CD4-positive, alpha-beta T cell treated with Interleukin-1 beta for 1 hour (primary cell): ENCODE data around the gene DNAJC12.
"Not testable (repeated sequence)": the region's sequence is repeated elsewhere in the genome, so short reads cannot be mapped to it uniquely, and the experiment has no call there.

Source experiments
- DNase-seq, 2 donors: peaks; one replicate each; pipeline ENCODE4 v3.0.0-alpha.2; 2020 to 2022

Gene DNAJC12

DNA sequence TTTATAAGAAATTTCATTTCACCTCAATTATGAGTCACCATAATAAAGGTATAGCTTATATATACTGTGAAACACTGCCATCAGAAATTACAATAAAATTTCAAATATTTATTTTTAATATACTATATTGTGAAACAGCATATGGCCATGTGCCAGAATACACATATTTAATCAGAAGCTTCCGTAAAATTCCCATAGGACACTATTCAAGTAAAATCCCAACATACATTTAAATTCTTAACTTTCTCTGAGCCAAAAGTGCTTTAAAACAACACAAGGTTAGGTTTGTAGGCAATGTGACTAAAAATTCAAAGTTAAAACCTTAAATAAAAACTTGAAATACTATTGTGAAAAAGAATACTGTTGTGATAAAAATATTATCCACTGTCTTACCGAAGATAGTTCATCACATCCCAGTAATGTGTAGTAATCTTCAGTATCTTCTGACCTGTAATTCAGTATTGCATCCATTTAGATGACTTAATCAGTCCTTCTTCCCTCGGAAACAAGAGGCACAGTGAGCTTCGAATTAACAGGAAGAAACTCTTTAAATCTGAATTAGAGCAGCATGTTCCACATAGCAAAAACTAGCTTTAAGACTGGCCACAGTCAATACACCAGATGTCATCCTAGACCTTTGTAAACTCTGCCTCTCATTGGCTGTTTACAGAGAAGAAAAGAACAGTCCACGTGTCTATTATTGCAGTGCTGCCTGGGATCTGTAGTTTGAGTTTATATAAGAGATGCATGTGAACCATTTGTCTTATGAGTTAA, at the start of gene DNAJC12:
DNAJC12 (minus strand) TSS at position 648 of the 774 bp plus-strand sequence; CDS start at position 471, 177 bp downstream.
- DNase-seq: peak in 1 of 2 donors; percentile 32

DNA sequence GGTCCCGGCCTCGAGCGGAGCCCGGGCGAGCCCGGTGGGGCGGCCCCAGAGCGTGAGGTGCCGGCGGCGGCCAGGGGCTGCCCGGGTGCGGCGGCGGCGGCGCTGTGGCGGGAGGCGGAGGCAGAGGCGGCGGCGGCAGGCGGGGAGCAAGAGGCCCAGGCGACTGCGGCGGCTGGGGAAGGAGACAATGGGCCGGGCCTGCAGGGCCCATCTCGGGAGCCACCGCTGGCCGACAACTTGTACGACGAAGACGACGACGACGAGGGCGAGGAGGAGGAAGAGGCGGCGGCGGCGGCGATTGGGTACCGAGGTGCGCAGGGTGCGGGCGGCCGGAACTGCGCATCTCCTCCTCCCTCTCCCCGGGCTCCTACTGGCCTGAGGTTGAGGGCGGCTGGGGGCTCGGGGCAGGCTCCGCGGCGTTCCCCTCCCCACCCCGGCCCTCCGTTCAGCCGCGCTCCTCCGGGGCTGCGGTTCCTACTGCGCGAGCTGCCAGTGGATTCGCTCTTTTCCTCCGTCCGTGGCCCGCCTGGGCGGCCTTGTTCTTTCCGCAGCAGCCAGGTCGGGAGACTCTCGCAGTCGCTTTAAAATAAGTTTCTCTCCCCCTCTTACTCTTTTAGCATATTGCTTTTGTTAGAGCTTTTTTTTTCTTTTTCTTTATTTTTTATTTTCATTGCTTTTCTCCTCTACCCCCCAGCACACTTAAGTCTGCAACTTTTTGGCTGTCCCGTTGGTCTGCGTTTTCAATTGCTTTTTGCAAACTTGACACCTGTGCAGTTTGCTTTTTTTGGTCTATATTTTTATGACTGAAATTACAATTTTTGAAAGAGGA, 47.1 kb upstream of the DNAJC12 start:
- peak; percentile 79 to 80 for DNase-seq

DNA sequence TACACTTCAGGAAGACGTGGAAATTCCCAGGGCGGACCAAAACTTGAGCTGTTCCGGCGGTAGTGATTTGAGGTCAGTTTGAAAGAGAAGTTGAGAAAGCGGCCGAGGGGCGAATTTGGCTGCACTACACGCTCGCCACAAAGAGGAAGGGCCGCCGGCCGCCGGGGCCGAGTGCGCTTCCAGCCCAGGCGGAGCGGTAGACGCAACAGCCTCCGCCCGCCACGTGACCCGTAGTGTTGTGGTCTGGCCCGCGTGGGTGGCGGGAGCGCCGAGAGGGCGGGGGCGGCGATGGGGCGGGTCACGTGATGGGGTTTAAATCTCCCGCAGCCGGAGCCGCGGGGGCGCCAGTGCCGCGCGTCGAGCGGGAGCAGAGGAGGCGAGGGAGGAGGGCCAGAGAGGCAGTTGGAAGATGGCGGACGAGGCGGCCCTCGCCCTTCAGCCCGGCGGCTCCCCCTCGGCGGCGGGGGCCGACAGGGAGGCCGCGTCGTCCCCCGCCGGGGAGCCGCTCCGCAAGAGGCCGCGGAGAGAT, 46.4 kb upstream of the DNAJC12 start, which contains the start of gene SIRT1:
SIRT1 (plus strand) TSS at position 344 of the 529 bp plus-strand sequence; CDS start at position 410, 66 bp downstream.
- DNase-seq: peak; percentile 95

DNA sequence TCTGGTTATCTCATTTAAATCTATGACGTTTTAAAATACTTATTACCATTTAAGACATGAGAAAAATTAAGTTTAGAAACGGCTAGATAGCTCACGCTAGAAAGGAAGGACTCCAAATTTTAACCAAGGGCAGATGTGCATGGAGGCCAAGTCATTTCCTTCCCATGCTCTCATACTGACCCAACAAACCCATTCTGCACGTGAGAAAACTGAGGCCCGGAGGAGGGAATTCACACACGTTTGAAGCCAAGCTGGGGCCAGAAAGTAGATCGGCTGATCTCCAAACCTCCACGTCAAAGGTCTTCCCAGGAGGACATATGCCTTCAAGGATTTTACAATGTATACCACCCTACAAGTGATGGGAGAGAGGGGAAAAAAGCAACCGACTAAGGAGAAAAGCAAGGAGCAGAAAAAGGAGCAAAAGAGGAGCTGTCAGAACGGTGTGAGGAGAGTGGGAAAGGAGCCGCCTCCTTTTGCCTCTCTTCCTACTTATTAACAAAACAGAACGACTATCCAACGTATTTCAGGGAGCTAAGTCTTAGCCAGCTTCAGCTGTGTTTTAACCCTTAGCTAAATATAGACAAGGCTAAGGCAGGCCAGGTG, 45.8 kb upstream of the DNAJC12 start:
- DNase-seq: no peak

DNA sequence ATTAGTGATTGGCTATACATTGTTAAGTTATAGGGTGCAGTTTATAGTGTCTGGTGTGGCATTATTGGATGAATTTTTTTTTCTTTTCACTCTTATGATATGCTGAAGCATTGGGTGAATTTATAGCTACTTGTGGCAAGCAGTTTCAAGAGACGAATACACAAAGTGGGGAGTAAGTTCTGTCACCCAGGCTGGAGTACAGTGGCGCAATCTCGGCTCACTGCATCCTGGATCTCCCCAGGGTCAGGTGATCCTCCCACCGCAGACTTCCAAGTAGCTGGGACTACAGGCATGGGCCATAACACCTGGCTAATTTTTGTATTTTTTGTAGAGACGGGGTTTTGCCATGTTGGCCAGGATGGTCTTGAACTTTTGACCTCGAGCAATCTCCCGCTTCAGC, 40.1 kb upstream of the DNAJC12 start:
- no peak for DNase-seq

DNA sequence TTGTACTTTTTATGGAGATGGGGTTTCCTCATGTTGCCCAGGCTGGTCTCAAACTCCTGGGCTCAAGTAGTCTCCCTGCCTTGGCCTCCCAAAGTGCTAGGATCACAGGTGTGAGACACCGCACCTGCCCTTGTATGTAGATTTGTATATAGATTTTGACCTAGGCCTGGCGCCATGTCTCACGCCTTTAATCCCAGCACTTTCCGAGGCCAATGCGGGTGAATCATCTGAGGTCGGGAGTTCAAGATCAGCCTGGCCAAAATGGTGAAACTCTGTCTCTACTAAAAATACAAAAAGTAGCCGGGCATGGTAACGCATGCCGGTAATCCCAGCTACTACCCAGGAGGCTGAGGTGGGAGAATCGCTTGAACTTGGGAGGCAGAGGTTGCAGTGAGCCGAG, 39.4 kb upstream of the DNAJC12 start:
- not testable (repeated sequence) for DNase-seq

DNA sequence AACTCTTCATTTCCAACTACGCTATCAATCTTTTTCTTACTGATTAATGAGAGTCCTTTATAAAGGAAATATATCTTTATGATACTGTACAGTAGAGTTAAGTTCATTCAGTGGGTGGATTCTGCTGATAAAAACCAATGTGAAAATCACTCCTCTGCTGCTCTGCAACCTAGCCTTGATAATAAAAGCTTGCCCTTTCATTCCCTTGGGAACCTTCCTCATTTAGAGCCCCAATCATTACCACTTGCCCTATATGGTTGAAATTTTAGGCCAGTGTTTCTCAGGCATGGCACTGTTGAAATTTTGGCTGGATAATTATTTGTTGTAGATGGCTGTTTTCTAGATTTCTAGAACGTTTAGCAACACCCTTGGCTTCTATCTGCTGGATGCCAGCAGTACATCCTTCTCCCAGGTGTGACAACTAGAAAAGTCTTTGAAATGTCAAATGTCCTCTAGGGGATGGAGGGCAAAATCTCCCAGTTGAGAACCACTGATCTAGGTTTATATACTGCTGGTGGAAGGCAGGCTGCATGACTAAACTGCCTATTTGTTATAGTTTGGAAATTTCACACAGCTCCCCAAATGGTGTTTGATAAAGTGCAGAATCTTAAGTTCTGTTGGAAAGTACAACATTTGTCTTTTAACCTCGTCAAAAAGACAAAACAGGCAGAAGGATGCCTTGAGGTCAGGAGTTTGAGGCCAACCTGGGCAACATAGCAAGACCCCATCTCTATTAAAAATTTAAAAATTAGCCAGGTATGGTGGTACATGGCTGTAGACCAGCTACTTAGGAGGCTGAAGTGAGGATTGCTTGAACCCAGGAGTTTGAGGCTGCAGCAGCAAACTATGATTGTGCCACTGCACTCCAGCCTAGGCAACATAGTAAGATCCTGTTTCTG, 37.6 kb upstream of the DNAJC12 start:
- DNase-seq: no peak

DNA sequence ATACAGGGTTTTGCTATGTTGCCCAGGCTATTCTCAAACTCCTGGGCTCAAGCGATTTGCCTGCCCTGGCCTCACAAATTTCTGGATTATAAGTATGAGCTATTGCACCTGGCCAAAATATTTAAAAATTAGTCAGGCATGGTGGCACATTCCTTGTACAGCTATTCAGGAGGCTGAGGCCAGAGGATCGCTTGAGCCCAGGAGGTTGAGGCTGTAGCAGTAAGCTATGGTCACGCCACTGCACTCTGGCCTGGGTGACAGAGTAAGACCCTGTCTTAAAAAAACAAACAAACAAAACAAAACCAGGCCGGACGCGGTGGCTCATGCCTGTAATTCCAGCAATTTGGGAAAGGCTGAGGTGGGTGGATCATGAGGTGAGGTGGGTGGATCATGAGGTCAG, 32.0 kb upstream of the DNAJC12 start:
- DNase-seq: no peak

DNA sequence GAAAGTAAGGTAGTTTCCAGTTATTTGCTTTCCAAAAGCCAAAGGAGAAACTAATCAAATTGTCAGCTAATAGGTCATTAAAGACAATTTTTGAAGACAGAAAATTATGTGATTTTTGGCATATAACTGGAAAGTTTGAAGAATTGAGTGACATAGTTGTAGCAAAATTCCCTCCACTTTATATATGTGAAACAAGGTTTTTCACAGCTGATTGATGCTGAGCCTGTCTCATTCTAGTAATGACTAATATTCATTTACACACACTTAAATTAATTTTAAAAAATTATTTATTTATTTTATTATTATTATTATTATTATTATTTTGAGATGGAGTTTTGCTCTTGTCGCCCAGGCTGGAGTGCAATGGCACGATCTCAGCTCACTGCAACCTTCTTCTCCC, 30.1 kb upstream of the DNAJC12 start:
- no peak for DNase-seq

DNA sequence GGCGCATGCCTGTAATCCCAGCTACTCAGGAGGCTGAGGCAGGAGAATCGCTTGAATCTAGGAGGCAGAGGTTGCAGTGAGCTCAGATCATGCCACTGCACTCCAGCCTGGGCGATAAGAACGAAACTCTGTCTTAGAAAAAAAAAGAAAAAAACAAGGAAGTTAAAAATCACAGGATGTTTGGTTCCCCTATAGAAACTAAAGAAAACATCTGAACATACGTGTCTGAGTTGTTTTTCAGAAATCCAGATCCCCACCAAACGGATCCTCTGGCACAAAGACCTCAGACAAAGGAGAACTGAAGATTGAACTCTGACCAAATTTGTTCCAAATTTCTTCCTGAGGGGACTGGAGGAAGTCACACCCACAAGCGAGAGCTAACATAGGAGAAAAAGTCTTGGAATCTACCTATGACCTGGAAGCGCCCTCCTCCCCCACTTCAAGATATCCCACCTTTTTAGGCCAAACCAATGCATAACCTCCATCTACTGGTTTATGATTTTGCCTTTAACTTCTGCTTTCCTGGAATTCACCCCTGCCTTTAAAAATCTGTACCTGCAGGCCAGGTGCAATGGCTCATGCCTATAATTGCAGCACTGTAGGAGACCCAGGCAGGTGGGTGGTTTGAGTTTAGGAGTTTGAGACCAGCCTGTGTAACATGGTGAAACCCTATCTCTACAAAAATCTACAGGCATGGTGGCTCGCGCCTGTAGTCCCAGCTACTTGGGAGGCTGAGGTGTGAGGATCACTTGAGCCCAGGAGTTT, 26.8 kb upstream of the DNAJC12 start:
- DNase-seq: no peak

DNA sequence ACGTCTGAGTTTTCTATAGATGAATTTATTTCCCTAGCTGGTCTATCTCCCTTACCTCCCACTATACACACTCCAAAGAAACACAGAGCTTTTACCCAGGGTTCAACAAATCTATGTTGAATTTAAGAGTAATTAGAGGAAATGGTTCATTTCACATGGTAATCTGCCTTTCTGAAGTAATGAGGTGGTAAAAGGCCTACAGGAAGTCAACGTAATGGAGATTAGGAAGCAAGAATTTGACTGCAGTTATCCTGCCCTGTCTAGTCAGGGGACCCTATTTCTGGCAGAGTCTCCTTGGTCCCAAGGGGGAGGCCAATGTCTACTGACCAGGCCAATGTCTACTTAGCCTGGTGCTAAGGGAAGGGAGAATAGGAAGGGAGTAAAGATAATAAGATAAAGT, 25.1 kb upstream of the DNAJC12 start:
- DNase-seq: no peak

DNA sequence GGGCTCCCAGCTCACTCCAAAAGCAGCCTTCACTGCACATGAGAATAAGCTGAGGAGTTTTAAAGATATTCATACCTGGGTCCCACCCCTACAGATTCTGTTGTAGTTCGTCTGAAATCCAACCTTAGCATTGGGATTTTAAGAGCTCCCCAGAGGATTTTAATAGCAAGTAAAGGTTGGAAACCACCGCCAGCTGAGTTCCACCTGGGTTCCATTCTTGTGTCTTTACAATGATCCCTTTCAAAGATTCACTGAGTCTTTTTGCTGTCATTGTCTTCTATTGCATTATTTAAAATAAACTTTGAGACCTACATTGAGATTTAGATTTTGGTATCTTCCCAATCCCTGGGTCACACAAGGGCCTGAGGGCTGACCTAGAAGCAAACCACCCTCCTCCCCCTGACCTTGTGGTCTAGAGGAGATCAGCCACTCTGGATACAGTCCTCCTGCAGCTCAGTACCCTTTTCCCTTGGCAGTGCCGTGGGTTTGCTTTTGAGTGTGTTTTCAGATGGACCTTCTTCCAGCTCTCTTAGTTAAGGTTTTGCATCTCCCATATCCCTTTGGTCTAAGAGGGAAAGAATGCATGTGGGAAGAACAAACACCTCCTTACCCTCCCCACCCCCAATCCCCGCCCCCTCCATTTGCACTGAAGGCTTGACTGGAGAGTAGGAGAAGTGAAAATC, 23.9 kb upstream of the DNAJC12 start:
- DNase-seq: no peak

DNA sequence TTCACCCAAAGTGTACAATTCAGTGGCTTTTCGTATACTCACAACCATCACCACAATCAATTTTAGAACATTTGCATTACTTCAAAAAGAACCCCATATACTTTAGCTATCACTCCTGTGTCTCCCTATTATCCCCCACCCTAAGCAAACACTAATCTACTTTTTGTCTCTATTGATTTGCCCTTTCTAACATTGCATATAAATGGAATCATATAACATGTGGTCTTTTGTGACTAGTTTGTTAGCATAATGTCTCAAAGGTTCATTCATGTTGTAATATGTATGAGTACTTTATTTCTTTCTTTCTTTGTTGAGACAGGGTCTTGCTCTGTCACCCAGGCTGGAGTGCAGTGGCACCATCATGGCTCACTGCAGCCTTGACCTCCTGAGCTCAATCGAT, 21.0 kb upstream of the DNAJC12 start:
- DNase-seq: no peak

DNA sequence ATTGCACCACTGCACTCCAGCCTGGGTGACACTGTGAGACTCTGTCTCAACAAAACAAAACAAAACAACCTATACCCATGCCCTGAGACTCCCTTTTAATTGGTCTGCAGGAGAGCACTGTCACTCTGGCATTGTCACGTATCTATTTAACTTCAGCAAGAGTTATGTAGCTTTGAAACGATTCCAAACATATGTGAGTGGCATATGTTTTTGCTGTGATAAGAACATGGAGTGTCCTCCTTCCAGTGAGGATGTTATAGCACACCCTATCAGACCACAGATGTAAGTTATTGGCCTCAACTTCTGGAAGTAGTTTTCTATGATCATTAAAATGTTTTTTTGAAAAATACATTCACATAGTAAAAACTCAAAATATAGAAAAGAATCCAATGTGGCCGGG, 15.5 kb upstream of the DNAJC12 start:
- no peak for DNase-seq

DNA sequence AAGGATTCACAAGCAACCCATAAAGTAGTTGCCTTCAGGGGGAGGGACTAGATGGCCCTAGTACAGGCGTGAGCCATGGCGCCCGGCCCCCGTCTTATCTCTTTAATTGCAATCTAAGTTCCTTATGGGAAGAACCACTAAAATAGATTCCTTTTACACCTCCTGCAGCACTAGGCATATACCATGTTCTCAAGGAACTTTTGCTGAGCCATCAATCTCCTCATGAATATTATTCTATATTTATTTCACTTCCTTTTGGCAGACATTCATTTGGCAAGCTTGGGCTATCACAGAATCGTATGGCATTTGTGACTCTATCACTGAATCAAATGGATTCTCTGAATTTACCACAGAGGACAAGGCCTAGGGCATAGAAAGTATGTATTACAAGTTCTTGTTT, 14.8 kb upstream of the DNAJC12 start:
- DNase-seq: no peak

DNA sequence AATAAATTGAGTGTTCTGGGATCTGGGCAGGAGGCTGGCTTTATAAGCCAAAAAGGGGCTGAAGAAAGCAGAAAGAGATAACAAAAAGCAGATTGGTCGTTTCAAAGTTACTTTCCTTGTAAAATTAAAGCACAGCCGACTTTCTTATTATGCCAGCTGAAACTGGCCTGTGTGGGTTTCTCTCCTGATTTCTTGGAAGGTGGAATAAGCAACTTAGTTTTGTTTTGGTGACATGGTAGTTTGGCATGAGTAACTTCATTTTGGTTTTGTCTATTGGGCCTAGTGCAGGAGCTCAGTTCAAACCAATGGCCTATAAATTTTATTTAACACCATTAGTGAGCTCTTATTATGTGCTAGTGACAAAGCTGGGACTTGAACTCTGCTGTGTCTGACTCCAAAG, 13.2 kb upstream of the DNAJC12 start:
- no peak for DNase-seq

DNA sequence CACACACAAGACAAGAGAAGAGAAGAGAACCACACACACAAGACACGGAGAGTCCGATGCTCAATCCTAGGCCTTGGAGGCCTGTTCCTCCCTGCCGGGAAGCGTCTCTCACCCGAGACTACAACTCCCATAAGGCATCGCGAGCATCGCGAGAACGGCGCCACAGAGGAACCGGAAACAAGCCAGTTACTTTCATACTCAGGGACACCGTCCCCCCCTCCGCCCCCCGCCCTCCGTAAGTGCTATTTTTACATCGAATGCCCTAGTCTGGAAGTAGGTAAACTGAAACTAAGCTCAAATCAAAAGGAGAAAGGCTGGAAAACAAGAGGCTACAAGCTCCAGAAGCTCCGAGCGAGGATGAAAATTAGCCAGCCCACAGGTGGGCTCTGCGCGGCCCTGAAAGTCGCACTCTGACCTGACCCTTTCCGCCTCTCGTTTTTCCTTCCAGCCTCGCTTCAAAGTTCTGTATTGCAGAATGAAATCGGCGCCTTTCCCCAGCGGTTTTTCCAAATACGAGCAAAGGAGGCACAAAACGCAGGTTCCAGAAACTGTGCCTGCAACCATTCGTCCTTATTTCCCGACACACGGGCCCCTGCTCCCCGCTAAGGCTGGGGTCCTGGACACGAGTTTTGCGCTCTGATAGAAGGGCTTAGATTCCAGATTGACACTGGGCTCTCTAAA, 11.5 kb upstream of the DNAJC12 start:
- DNase-seq: peak; percentile 92 to 96

DNA sequence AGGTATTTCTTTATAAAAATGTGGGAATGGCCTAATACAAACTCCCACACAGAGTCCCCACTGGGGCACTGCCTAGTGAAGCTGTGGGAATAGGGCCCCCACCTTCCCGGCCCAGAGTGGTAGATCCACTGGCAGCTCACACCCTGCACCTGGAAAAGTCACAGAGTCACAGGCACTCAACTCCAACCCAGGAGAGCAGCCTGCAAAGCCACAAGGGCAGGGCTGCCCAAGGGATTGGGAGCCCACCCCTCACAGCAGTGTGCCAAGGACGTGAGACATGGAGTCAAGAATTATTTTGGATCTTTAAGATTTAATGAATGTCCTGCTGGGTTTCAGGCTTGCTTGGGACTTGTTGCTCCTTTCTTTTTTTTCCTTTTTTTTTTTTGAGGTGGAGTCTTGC, 5.3 kb upstream of the DNAJC12 start:
- DNase-seq: no peak

DNA sequence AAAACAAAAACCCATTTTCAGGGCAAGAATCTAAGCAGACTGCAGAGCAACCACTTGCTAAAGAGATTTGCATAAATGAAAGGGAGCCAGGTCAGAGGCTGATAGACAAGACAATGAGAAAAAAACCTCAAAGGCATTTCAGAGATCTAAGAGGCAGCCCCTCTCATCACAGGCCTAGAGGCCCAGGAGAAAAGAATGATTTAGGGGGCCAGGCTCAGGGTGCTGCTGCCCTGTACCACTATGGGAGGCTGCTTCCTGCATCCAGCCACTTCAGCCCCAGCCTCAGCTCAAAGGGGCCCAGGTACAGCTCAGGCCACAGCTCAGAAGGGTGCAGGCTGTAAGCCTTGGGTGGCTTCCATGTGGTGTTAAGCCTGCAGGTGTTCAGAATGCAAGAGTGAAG, 3.7 kb upstream of the DNAJC12 start:
- no peak for DNase-seq

DNA sequence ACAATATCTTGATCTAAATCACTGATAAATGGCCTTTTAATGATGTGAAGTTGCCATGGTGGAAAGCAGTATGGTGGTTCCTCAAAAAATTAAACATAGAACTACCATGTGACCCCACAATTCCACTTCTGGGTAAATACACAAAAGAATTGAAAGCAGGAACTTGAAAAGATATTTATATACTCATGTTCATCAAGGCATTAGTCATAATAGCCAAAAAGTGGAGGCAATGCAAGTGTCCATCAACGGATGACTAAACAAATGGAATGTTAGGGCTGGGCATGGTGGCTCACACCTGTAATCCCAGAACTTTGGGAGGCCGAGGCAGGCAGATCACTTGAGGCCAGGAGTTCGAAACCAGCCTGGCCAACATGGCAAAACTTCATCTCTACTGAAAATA, 2.0 kb upstream of the DNAJC12 start:
- no peak for DNase-seq
